Measurements from ENCODE around the gene TPM2.

DNA sequence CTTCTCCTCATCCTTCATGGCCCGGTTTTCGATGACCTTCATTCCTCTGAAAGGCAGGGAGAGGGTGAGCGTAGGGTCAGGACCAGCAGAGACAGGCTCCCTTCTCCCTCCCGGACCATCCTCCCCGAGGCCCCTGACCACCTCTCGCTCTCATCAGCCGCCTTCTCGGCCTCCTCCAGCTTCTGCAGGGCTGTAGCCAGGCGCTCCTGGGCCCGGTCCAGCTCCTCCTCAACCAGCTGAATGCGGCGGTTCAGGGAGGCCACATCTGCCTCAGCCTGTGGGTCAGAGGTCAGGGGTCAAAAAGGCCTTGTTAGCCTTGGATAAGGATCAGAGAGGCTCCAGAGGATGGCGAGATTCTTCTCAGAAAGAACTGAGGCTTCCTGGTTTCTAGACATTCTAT is 4.2 kb downstream of the TPM2 start:
- TF ChIP-seq, protein P1, sequence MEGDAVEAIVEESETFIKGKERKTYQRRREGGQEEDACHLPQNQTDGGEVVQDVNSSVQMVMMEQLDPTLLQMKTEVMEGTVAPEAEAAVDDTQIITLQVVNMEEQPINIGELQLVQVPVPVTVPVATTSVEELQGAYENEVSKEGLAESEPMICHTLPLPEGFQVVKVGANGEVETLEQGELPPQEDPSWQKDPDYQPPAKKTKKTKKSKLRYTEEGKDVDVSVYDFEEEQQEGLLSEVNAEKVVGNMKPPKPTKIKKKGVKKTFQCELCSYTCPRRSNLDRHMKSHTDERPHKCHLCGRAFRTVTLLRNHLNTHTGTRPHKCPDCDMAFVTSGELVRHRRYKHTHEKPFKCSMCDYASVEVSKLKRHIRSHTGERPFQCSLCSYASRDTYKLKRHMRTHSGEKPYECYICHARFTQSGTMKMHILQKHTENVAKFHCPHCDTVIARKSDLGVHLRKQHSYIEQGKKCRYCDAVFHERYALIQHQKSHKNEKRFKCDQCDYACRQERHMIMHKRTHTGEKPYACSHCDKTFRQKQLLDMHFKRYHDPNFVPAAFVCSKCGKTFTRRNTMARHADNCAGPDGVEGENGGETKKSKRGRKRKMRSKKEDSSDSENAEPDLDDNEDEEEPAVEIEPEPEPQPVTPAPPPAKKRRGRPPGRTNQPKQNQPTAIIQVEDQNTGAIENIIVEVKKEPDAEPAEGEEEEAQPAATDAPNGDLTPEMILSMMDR (conservative IDR thresholded peaks at IDR 0.05 in 1 of 2, IDR thresholded peaks at IDR 0.05 in 1 of 2; ENCODE audit: extremely low read depth in 1 of 2, insufficient read depth in 1 of 2, low read depth in 1 of 2, low read length in 2 of 2): no peak
- TF ChIP-seq EZH2 (IDR thresholded peaks at IDR 0.05; ENCODE audit: borderline replicate concordance, low read length): no peak
